Common myeloid progenitor, CD34-positive (primary cell): ENCODE results near the gene TIMM23.

ENCODE experiments used
- CTCF ChIA-PET: fragments of 350-600 bp; sonication (Branson Sonifier 250); formaldehyde crosslinking; loops from one replicate; lab custom pipeline; 2021; ENCODE audit warnings: antibody characterized with exemption; lab: Charles Lee
- POLR2A ChIA-PET: fragments of 350-600 bp; sonication (Branson Sonifier 250); formaldehyde crosslinking; loops from one replicate; lab custom pipeline; 2021; ENCODE audit warnings: antibody characterized with exemption; lab: Charles Lee
- DNase-seq, 3 donors: peaks; one replicate each; pipeline versions ENCODE4 v3.0.0 to v3.0.0-alpha.2; 2013
- H3K27ac ChIP-seq, 2 experiments: 1 replicate in 1 of 2; 2 replicates in 1 of 2; pipeline ENCODE4 v1.7.0; 2013; ENCODE audit warnings: inconsistent platforms in 2 of 2, low read length in 2 of 2, mild to moderate bottlenecking in 2 of 2, low read depth in 1 of 2, moderate library complexity in 1 of 2; ENCODE audit not compliant: severe bottlenecking in 2 of 2, insufficient read depth in 1 of 2, poor library complexity in 1 of 2
- H3K27me3 ChIP-seq, 5 experiments: replicated peaks in 2 of 5; 1 replicate in 3 of 5; 2 replicates in 2 of 5; pipeline versions ENCODE4 v1.6.1 to v1.7.0; 2013; ENCODE audit warnings: low read length in 4 of 5, mild to moderate bottlenecking in 2 of 5, moderate library complexity in 2 of 5, inconsistent platforms in 1 of 5; ENCODE audit not compliant: insufficient read depth in 5 of 5, control insufficient read depth in 4 of 5
- H3K36me3 ChIP-seq, 4 experiments: 1 replicate in 2 of 4; 2 replicates in 2 of 4; pipeline versions ENCODE4 v1.6.1 to v1.7.0; 2013; ENCODE audit warnings: low read length in 3 of 4, control low read depth in 1 of 4, mild to moderate bottlenecking in 1 of 4; ENCODE audit not compliant: control insufficient read depth in 4 of 4, insufficient read depth in 4 of 4
- H3K4me1 ChIP-seq, 4 experiments: 1 replicate in 3 of 4; 2 replicates in 1 of 4; pipeline versions ENCODE4 v1.6.1 to v1.7.1; 2013; ENCODE audit warnings: low read length in 3 of 4, mild to moderate bottlenecking in 3 of 4, control low read depth in 1 of 4, inconsistent platforms in 1 of 4, moderate library complexity in 1 of 4; ENCODE audit not compliant: control insufficient read depth in 4 of 4, insufficient read depth in 4 of 4; ENCODE audit errors: control extremely low read depth in 1 of 4
- H3K4me3 ChIP-seq, 7 experiments: 1 replicate in 4 of 7; 2 replicates in 3 of 7; pipeline versions ENCODE4 v1.5.1 to v1.7.0; 2013; ENCODE audit warnings: mild to moderate bottlenecking in 7 of 7, low read length in 6 of 7, moderate library complexity in 6 of 7, inconsistent platforms in 2 of 7, low read depth in 2 of 7, control low read depth in 1 of 7; ENCODE audit not compliant: insufficient read depth in 4 of 7, control insufficient read depth in 1 of 7; ENCODE audit errors: extremely low read depth in 1 of 7
- H3K9me3 ChIP-seq, 5 experiments: 1 replicate in 4 of 5; 2 replicates in 1 of 5; pipeline versions ENCODE4 v1.6.1 to v1.7.1; 2013; ENCODE audit warnings: low read length in 4 of 5, mild to moderate bottlenecking in 2 of 5, inconsistent platforms in 1 of 5, low read depth in 1 of 5, moderate library complexity in 1 of 5; ENCODE audit not compliant: control insufficient read depth in 4 of 5, insufficient read depth in 2 of 5; ENCODE audit errors: control extremely low read depth in 1 of 5
- WGBS: methylation state at CpG from one replicate; pipeline ENCODE4 v1.1.5; 2013; ENCODE audit not compliant: insufficient coverage; 5-methylcytosine and 5-hydroxymethylcytosine counted together

Gene TIMM23

DNA sequence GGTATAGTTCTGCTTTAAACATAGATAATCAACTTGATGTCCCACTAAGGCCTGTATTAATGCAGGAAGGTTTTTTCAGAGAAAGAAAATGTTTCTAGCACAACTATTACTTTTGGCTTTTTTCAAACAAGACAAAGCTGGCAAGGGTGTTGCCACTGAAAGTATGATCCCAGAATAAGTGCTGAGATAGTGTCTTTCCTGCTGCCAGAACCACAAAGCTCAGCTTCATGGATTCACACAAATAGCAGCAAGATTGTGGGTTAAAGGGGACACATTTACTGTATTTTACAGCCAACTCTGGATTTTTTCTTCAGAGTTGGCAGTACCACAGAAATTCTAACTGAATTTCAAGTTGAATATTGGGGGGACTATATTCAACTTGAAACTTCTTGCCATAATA lies 53.8 kb downstream of the TIMM23 start:
- no peaks in the 10 kb centered on the region for H3K9me3 ChIP-seq
- POLR2A ChIA-PET = interaction anchor here (0.6 kb wide), 1 partner anchor 14 kb away, joined by 3 read pairs; no protein-coding TSS in a partner anchor
- H3K36me3 ChIP-seq = peaks cover 0 to 9% (median 3%) of the 10 kb centered on the region in 4 experiments
- peak overlapping the region; percentile 35 to 97 for H3K27ac ChIP-seq
- no peaks in the 10 kb centered on the region for H3K27me3 ChIP-seq
- H3K4me1 ChIP-seq = peaks cover 27 to 80% (median 64%) of the 10 kb centered on the region in 4 experiments
- no peak for DNase-seq
- H3K4me3 ChIP-seq = no peak overlapping the region
- CTCF ChIA-PET = interaction anchor here (0.9 to 2.2 kb wide), 6 partner anchors 9 to 43 kb away, joined by 3 to 8 read pairs (median 6); no protein-coding TSS in a partner anchor

DNA sequence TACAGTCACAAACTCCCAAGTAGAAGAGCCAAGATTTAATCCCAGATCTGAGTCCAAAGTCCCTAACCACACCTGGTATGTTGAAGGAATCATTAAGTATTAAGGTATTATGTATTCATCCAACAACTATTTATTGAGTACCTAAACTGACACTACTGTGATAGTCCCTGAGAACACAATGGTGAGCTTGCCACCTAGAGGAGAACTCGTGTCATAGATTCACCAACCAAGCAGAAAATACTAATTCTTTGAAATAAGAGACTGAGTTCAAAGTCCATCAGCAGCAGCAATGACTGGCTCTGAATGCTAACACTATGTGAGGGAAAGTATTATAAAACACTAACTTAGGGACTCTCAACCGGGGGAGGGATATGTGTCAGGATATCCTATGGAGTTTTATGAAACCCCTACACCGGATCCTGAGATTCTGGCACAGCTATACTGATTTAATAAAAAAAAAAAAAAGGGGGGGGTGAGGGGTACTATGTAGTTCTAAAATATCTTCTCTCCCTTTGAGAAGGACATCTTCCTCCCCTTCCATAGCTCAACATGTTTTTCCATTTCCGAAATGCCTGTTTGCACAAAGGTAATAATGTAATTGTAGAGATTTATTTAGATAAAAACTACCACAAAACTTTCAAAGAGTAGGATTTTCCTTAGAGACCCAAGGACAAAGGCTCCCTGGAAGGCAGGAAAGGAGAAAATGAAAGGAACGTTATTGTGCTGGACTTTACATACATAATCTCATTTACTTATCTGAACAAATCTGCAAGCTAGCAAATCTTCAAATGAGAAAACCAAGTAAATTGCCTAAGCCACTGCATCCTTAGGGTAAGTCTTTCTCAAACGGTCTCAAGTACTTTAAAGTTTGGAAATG lies 56.5 kb downstream of the TIMM23 start:
- no peaks in the 10 kb centered on the region for H3K27me3 ChIP-seq
- H3K27ac ChIP-seq = peak overlapping the region; percentile 97 to 99
- POLR2A ChIA-PET = no interaction called here
- peak overlapping the region in 6 of 7 experiments; percentile 72 to 96 (median 92) for H3K4me3 ChIP-seq
- peak; percentile 73 to 77 (median 75) for DNase-seq
- WGBS = 13% methylated on average over 1 of the region's 6 CpGs
- no peaks in the 10 kb centered on the region for H3K9me3 ChIP-seq
- H3K4me1 ChIP-seq = peaks cover 20 to 74% (median 53%) of the 10 kb centered on the region in 4 experiments
- CTCF ChIA-PET = interaction anchor here (1.1 to 3.0 kb wide), 13 partner anchors 9 to 68 kb away, joined by 3 to 14 read pairs (median 4); no protein-coding TSS in a partner anchor
- peaks cover 0 to 9% (median 3%) of the 10 kb centered on the region in 4 experiments for H3K36me3 ChIP-seq

- DNase-seq = no peak
- Histone ChIP-seq H3K27me3 (no peaks in the 10 kb centered on the region), H3K4me3 (peak overlapping the region; percentile 72 to 96 (median 92)), H3K4me1 (peaks cover 13 to 71% (median 50%) of the 10 kb centered on the region in 4 experiments), H3K36me3 (peaks cover 0 to 9% (median 3%) of the 10 kb centered on the region in 4 experiments), H3K27ac (peak overlapping the region; percentile 97 to 99), H3K9me3 (no peaks in the 10 kb centered on the region)
- ChIA-PET CTCF (interaction anchor here (0.7 to 3.0 kb wide), 11 partner anchors 8 to 67 kb away, joined by 3 to 14 read pairs (median 4); no protein-coding TSS in a partner anchor), POLR2A (no interaction called here)
- WGBS = 15% methylated on average over 3 of the region's 6 CpGs
Measured at GRCh38 chr10:46029461-46030030, 57.3 kb downstream of the TIMM23 start.

GRCh38 chr10:46030091-46030937 lies 58.0 kb downstream of the TIMM23 start, which contains the start of gene NCOA4:
NCOA4 (minus strand) TSS chr10:46030623; CDS start chr10:46016680, 13,943 bp downstream.
- 2% methylated on average over 53 of the region's 59 CpGs for WGBS
- Histone ChIP-seq H3K27me3 (no peaks in the 10 kb centered on the region), H3K9me3 (no peaks in the 10 kb centered on the region), H3K27ac (peak within 1 kb of the TSS; percentile 97 to 99), H3K4me3 (peak within 1 kb of the TSS; percentile 72 to 96 (median 92)), H3K4me1 (peaks cover 13 to 64% (median 44%) of the 10 kb centered on the region in 4 experiments), H3K36me3 (peaks cover 0 to 9% (median 3%) of the 10 kb centered on the region in 4 experiments)
- POLR2A ChIA-PET = no interaction called here
- peak; percentile 98 to 99 (median 99) for DNase-seq
- CTCF ChIA-PET = interaction anchor here (0.7 to 3.0 kb wide), 10 partner anchors 9 to 67 kb away, joined by 3 to 14 read pairs (median 4); no protein-coding TSS in a partner anchor

GRCh38 chr10:46031648-46032532 lies 59.6 kb downstream of the TIMM23 start:
- ChIA-PET POLR2A (no interaction called here), CTCF (interaction anchor here (0.8 to 2.9 kb wide), 13 partner anchors 8 to 513 kb away, joined by 3 to 9 read pairs (median 3); no protein-coding TSS in a partner anchor)
- Histone ChIP-seq H3K36me3 (peaks cover 0 to 9% (median 2%) of the 10 kb centered on the region in 4 experiments), H3K9me3 (no peaks in the 10 kb centered on the region), H3K4me3 (no peak overlapping the region), H3K27me3 (no peaks in the 10 kb centered on the region), H3K4me1 (peaks cover 13 to 59% (median 36%) of the 10 kb centered on the region in 4 experiments), H3K27ac (peak overlapping the region in 1 of 2 experiments; percentile 52)
- peak in 2 of 3 donors; percentile 30 to 51 for DNase-seq
- WGBS = 93% methylated on average over 6 of the region's 6 CpGs

DNA sequence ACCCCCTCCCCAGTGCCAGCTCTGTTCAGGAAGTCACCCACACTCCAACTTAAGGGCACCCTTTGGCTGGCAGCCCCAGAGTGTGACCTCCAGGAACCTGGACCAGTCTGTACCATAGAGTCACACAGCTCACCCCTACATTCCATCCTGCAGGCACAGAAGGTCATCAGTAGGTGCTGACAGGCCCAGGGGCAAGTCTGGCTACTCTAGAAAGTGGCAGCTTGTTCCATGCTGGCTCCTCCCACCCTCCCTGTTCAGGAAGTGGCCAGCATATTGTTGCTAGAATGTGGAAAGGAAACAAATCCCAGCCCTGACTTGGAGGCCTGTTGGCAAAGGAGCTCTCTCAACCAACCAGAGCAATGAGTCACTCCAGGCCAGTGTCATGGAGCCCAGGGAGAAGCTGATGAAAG lies 61.3 kb downstream of the TIMM23 start:
- Histone ChIP-seq H3K27ac (no peak overlapping the region), H3K9me3 (no peaks in the 10 kb centered on the region), H3K4me1 (peaks cover 8 to 47% (median 26%) of the 10 kb centered on the region in 4 experiments), H3K36me3 (no peaks in the 10 kb centered on the region), H3K27me3 (no peaks in the 10 kb centered on the region), H3K4me3 (no peak overlapping the region)
- DNase-seq = no peak
- ChIA-PET CTCF (interaction anchor here (1.1 to 2.9 kb wide), 3 partner anchors 11 to 193 kb away, joined by 4 to 9 read pairs (median 8); no protein-coding TSS in a partner anchor), POLR2A (no interaction called here)
